Iris pigment epithelial cell (primary cell): ENCODE measurements around the gene ZC3H12C.

Experiments
- DNase-seq: peaks from one replicate; pipeline ENCODE4 v3.0.0-alpha.2; 2011; ENCODE audit warnings: low read depth

The ZC3H12C gene

GRCh38 chr11:110077346-110077745, 15.8 kb upstream of the ZC3H12C start:
- peak; percentile 39 for DNase-seq

DNA sequence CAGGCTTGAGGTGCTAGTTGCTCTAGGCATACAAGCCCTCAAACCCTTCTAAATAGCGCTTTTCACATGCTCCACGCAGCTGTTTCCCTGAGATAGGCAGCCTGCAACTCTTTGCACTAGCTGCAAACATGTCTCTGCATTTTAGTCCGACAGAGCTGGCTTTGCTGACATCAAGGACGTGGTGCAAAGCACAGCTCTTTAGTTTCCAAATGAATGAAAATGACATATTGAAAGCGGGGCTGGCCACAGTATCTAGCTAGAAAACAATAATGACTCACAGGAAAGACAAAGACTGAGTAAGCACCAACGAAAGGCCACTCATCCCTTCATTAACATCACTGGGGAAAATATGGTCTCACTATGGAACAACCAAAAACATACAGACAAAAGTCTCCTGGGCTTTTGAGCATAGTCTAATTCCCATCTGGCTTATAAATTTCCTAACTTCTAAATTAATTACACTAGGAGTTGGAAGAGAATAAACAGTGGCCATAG, 15.3 kb upstream of the ZC3H12C start:
- peak; percentile 84 for DNase-seq

DNA sequence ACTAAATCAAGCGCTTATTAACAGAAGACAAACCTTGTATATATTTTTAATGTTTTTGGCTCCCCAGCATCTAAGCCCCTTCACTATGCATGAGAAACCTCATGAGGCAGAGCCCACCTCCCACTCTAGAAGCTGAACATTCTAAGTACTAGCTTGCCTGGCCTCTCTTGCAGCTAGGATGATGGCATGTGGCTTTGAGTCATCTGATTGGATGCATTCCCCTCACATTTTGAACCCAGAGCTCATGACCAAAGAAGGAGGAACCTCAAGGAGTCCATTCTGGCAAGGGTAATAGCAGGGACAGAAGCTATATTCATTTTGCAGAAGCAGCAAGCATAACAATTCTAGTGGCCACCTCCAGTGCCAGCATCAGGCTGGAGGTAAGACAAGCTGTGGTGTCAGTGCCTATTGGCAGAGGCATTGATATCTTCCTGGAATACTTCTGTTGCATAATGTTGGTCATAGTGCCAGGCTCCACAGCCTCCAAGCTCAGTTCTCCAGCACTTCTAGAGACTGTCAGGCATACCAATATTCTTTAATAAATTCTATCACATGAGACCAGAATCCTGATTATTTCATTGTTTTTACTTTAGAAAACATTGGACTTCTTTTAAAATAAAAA, 14.2 kb upstream of the ZC3H12C start:
- DNase-seq = no peak

GRCh38 chr11:110079726-110080125, 13.5 kb upstream of the ZC3H12C start:
- peak; percentile 61 for DNase-seq

GRCh38 chr11:110081462-110082376, 11.5 kb upstream of the ZC3H12C start:
- DNase-seq = peak; percentile 49

DNA sequence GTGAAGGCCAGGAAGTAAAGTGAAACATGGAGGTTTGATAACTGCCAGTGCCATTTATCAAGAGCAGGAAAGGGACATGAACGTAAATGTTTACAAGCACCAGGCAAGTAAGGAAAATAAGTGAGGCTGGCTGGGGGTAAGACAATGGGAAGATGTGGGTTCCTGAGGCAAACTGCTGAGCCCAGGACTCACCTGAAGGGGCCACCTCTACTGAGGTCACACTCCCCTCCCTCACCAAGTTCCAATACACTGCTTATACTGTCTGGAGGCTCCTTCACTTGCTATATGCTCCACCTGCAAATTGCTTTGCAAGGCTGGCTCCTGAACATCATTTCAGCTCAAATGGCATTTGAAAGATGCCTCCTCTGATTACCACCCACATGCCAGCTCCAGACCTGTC, 10.3 kb upstream of the ZC3H12C start:
- no peak for DNase-seq

DNA sequence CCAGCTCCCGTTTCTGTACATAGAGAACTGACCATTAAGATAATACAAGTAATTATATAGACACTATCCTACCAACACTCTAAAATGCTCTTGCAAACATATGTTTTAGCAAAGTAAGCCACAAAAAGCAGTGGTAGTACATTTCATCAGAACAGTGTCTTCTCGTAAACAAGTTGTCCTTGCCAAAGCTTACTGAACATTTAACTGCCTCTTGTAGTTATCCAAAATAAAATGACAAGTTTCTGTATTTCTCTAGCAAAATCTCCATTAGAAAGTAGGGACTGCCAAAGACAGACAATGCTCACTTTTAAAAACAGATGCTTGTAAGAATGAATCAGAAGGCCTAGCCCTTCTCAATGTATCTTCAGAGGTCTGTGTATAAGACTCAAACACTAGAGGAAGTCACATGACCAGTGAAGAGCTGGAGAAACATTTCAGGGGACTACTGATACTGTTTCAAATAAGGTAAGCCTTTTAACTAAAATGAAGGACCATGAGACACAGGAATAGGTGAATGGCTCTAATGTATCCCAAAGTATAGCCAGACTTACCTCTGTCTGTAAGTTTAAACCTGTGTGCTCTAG, 7.8 kb upstream of the ZC3H12C start:
- peak; percentile 75 for DNase-seq

GRCh38 chr11:110086892-110087309, 6.3 kb upstream of the ZC3H12C start:
- peak; percentile 92 for DNase-seq

- DNase-seq = peak; percentile 91
Measured at GRCh38 chr11:110087812-110088534, 5.2 kb upstream of the ZC3H12C start.

- no peak for DNase-seq
Measured at GRCh38 chr11:110088535-110089344, 4.5 kb upstream of the ZC3H12C start.

DNA sequence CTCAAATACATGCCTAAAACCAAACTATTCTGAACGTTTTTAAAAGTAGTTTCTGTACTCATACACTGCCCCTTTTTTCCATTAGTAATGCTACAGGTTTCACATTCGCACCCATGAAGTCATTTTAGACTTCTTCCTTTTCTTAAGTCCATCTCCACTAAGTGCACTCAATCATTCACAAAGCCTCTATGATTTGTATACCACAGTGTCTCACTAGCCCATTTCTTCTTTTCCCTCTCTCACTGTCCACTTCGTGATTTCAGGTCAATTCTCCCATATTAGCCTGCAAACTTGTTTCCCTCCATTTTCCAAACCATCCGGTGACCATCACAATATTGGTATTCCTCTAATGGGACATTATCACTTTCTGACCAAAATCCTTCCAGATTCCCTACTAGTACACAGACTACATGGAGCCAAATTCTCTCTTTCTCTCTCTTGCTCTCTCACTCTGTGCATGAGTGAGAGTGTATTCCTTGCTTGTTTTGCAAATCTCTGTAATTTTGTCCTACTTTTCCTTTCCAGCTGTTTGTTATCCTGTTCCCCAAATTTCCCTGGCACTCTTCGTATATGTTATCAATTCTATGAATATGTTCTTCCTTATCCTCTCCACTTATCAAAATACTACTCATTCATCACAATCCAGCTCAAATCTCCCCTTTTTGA, 3.4 kb upstream of the ZC3H12C start:
- DNase-seq = no peak

GRCh38 chr11:110090466-110091026, 2.6 kb upstream of the ZC3H12C start:
- DNase-seq = no peak

DNA sequence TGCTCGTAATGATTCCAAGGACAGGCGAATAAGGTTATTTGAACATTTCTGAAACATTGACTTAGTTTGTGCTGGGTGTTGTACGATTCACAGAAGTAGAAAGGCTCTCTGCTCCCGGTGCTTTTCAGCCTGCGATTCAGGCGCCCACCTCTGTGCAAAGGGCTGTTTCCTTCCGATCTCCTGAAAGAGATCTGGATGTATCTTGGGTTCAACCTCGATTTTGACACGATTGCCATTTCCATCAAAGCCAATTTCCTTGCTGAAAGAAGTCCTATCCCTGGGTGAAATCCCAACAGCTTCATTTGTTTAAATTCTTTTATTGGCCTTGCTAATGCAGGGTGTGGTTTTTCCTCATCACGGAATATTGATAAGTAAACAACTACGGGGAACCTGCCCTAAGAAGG, 1.1 kb upstream of the ZC3H12C start:
- DNase-seq = peak; percentile 31

DNA sequence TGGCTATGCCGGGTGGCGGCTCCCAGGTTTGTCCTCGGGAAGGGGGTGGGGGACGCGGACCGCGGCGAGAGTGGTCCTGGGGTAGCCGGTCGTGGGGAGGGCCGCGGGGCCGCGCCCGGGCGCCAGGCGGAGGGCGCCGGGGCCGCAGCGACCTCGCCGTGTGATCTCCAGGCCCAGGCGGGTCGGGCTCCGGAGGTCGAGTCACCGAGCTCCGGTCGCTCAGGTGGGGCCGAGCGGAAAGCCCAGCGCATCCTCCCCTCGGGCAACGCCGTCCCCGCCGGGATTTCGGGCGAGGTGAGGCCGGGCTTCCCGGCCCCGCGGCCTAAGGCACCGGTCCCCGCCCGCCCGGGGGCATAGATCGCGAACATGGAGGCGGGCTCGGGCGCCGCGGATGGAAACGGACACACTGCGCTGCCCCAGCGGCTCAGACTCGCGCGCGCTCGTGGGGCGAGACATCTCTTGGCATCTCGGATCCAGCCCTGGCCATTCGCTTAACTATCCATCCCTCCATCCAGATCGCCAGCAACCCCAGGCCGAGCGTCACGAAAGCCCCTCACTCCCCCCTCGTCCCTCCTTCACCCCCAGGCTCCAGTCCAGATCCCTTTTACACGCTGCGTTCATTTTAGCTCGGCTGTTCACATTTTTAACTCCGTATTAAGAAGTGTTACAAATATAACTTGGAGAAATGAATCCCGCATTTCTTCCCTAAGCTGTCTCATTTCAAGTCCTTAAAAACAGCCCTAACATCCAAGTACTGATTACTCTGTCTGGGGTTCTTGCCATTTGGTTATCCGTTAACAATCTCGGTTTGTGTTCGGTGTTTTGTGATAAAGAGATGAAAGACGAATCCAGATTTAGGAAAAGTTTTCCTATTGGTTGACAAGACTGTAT, 460 bp downstream of the ZC3H12C start:
- peak; percentile 68 for DNase-seq

DNA sequence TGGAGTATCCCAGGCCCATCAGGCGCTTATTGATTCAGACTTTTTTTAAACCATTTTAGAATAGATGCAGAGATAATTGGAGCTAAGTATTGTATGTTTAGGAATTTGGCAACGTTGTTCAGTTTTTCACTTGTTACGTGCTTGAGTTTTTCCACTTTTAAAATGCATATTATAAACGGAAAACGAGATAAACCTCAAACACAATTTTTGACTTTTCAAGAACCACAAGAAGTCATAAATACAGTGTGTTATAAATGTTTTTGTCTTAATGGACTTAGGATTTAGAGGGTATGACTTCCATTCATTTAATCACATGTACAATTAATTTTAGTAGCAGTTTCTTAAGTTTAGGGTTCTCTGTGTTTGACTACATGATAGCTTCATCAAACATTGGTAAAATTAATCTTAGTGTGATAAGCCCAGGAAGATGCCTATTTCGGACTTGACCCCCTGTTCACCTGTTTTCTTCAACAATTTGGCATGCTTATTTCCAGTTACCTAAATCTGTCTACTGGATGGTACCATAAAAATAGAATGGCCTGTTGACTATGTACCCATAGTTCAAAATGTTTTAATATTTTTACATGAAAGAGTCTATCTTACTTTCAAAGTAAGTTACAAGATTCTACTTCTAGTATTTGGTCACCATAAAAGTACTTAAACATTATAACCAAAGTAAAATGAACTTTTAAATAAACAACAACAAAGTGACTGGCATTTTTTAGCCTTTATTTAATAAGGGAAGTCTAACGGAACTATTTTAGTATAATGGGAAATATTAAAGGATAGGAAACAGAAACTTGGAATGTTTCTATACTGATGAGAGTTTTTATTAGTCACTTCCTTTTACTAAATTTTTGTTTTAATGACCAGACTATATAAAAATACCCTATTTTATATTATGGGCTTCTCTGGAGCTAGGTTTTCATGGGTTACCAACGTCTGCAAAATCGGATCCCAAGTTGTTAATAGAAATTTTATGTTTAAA, 1.4 kb downstream of the ZC3H12C start:
- DNase-seq = no peak

- DNase-seq = peak; percentile 66
Measured at GRCh38 chr11:110095554-110095953, 2.4 kb downstream of the ZC3H12C start.

DNA sequence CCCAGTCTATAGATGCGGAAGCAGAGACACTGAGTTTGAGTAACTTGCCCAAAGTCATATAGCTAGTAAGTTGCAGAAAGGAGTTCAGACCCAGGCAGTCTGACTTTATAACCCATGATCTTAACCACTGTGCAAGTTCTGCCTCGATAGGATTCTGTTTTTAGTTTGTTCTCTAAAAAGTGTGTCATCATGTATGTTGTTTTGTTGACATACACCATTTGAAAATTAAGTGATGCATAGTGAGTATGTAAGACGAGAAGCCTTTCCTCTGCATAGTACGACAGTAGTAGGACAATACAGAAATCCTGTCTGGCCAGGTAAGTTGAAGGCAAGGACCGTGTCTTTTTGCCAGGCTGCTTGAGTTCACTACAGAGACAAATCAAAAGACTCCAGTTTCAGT, 3.3 kb downstream of the ZC3H12C start:
- DNase-seq = no peak

GRCh38 chr11:110097459-110098012, 4.3 kb downstream of the ZC3H12C start:
- peak; percentile 60 for DNase-seq
